Erythroblast (primary cell): ENCODE results near the gene RCSD1.

Experiments used
- GATA1 ChIP-seq: IDR thresholded peaks from 2 replicates; pipeline ENCODE4 v1.6.1; 2011; ENCODE audit warnings: low read depth, mild to moderate bottlenecking, control low read depth, low read length, moderate library complexity
- POLR2A ChIP-seq: IDR thresholded peaks from 2 replicates; pipeline ENCODE4 v1.6.1; 2011; ENCODE audit warnings: mild to moderate bottlenecking, low read length

DNA sequence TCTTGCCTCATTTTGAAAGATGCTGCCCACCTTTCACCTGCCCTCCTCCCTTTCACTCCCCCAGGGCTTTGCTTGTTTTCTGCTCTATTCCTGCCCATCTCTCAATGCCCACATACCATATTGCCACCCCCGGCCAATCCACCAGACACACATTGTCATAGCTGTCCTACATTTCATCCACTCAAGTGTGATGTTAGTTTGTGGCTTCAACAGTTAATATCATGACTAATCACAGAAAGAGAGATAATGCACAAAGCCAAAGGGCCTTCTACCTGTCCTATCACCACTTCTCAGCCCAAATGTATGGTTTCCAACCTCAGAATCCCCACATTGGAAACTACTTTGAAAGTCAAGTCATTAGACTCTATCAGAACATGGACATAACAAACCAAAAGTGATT is 18.0 kb upstream of the RCSD1 start:
- TF ChIP-seq POLR2A: no peak
- TF ChIP-seq GATA1: no peak
